ENCODE results near the gene ACADL. TPM values are rescaled to one million over a fixed set of nuclear protein-coding genes. Genes with fewer than 3 reads are reported as not detected.

Gene ACADL
- total and polyA plus RNA-seq, 4 donors, result 1.9 to 22.3 (median 15.2) TPM

DNA sequence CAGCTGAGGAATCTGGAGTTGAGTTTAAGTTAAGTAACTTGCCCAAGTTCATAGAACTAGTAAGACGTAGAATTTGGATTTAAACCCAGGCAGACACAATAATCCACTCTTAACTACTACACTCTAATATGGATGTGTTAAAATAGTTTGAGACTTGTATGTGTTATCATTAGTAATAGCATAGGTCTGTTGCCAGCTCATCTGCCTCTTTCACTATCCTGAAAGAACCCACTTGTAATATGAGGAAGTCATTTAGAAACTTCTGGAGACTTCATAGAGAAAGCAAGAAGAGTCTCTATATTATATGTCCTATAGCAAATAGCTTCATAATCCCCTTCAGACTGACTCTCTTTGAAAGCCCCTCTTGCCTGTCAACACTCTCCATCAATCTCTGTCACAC is 43.0 kb upstream of the ACADL start:
- H3K4me3 ChIP-seq (ENCODE audit: low read depth in 1 of 3, low read length in 3 of 3), result no peak overlapping the region
- H3K27me3 ChIP-seq (ENCODE audit: control insufficient read depth in 4 of 4, insufficient read depth in 4 of 4, low read length in 3 of 4), result no peaks in the 10 kb centered on the region
- 89% methylated on average over 1 of the region's 1 CpG for WGBS
- H3K4me1 ChIP-seq (ENCODE audit: control insufficient read depth in 4 of 4, insufficient read depth in 4 of 4, low read length in 3 of 4), result no peaks in the 10 kb centered on the region
- no peak overlapping the region for H3K27ac ChIP-seq (ENCODE audit: low read depth in 1 of 2, low read length in 2 of 2)
- H3K9me3 ChIP-seq (ENCODE audit: control insufficient read depth in 4 of 4, low read length in 3 of 4), result no peaks in the 10 kb centered on the region
- no peaks in the 10 kb centered on the region for H3K36me3 ChIP-seq (ENCODE audit: control insufficient read depth in 4 of 4, insufficient read depth in 3 of 4, low read depth in 1 of 4, low read length in 3 of 4)
- no peak for TF ChIP-seq RAD21 (IDR thresholded peaks at IDR 0.05)
- TF ChIP-seq, protein P1, sequence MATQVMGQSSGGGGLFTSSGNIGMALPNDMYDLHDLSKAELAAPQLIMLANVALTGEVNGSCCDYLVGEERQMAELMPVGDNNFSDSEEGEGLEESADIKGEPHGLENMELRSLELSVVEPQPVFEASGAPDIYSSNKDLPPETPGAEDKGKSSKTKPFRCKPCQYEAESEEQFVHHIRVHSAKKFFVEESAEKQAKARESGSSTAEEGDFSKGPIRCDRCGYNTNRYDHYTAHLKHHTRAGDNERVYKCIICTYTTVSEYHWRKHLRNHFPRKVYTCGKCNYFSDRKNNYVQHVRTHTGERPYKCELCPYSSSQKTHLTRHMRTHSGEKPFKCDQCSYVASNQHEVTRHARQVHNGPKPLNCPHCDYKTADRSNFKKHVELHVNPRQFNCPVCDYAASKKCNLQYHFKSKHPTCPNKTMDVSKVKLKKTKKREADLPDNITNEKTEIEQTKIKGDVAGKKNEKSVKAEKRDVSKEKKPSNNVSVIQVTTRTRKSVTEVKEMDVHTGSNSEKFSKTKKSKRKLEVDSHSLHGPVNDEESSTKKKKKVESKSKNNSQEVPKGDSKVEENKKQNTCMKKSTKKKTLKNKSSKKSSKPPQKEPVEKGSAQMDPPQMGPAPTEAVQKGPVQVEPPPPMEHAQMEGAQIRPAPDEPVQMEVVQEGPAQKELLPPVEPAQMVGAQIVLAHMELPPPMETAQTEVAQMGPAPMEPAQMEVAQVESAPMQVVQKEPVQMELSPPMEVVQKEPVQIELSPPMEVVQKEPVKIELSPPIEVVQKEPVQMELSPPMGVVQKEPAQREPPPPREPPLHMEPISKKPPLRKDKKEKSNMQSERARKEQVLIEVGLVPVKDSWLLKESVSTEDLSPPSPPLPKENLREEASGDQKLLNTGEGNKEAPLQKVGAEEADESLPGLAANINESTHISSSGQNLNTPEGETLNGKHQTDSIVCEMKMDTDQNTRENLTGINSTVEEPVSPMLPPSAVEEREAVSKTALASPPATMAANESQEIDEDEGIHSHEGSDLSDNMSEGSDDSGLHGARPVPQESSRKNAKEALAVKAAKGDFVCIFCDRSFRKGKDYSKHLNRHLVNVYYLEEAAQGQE (IDR thresholded peaks at IDR 0.05), result no peak
- no peak for TF ChIP-seq SP1 (IDR thresholded peaks at IDR 0.05)
- no peak for TF ChIP-seq TAF1 (conservative IDR thresholded peaks at IDR 0.05)
- TF ChIP-seq HNF4G (IDR thresholded peaks at IDR 0.05), result no peak
- TF ChIP-seq, protein P2, sequence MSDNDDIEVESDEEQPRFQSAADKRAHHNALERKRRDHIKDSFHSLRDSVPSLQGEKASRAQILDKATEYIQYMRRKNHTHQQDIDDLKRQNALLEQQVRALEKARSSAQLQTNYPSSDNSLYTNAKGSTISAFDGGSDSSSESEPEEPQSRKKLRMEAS (IDR thresholded peaks at IDR 0.05), result no peak
- TF ChIP-seq, protein P3, sequence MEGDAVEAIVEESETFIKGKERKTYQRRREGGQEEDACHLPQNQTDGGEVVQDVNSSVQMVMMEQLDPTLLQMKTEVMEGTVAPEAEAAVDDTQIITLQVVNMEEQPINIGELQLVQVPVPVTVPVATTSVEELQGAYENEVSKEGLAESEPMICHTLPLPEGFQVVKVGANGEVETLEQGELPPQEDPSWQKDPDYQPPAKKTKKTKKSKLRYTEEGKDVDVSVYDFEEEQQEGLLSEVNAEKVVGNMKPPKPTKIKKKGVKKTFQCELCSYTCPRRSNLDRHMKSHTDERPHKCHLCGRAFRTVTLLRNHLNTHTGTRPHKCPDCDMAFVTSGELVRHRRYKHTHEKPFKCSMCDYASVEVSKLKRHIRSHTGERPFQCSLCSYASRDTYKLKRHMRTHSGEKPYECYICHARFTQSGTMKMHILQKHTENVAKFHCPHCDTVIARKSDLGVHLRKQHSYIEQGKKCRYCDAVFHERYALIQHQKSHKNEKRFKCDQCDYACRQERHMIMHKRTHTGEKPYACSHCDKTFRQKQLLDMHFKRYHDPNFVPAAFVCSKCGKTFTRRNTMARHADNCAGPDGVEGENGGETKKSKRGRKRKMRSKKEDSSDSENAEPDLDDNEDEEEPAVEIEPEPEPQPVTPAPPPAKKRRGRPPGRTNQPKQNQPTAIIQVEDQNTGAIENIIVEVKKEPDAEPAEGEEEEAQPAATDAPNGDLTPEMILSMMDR (IDR thresholded peaks at IDR 0.05; ENCODE audit: low read depth, low read length, missing input control), result no peak
- TF ChIP-seq RXRA (IDR thresholded peaks at IDR 0.05), result no peak
- no peak for TF ChIP-seq GABPA (IDR thresholded peaks at IDR 0.05 in 1 of 2, conservative IDR thresholded peaks at IDR 0.05 in 1 of 2)
- no peak for TF ChIP-seq EGR1 (IDR thresholded peaks at IDR 0.05; ENCODE audit: low read depth in 2 of 2)
- TF ChIP-seq JUND (IDR thresholded peaks at IDR 0.05), result no peak
- TF ChIP-seq NR2F2 (IDR thresholded peaks at IDR 0.05), result no peak
- TF ChIP-seq HNF4A (conservative IDR thresholded peaks at IDR 0.05), result no peak
- TF ChIP-seq FOXA2 (IDR thresholded peaks at IDR 0.05), result no peak
- TF ChIP-seq, protein P4, sequence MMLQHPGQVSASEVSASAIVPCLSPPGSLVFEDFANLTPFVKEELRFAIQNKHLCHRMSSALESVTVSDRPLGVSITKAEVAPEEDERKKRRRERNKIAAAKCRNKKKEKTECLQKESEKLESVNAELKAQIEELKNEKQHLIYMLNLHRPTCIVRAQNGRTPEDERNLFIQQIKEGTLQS (IDR thresholded peaks at IDR 0.05), result no peak
- no peak for TF ChIP-seq FOXA1 (IDR thresholded peaks at IDR 0.05)
- TF ChIP-seq YY1 (IDR thresholded peaks at IDR 0.05), result no peak
- TF ChIP-seq, protein P5, sequence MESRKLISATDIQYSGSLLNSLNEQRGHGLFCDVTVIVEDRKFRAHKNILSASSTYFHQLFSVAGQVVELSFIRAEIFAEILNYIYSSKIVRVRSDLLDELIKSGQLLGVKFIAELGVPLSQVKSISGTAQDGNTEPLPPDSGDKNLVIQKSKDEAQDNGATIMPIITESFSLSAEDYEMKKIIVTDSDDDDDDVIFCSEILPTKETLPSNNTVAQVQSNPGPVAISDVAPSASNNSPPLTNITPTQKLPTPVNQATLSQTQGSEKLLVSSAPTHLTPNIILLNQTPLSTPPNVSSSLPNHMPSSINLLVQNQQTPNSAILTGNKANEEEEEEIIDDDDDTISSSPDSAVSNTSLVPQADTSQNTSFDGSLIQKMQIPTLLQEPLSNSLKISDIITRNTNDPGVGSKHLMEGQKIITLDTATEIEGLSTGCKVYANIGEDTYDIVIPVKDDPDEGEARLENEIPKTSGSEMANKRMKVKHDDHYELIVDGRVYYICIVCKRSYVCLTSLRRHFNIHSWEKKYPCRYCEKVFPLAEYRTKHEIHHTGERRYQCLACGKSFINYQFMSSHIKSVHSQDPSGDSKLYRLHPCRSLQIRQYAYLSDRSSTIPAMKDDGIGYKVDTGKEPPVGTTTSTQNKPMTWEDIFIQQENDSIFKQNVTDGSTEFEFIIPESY (IDR thresholded peaks at IDR 0.05), result no peak
- H3K9ac ChIP-seq (ENCODE audit: low read depth in 1 of 2, low read length in 2 of 2), result no peak overlapping the region
- DNase-seq (ENCODE audit: low spot score), result no peak
